DND-41 (cell line): ENCODE results near the gene CNTLN.
"Not testable (repeated sequence)": the region's sequence is repeated elsewhere in the genome, so short reads cannot be mapped to it uniquely, and the experiment has no call there.

Experiments used
- ATAC-seq: fragments of 200-7000 bp; cut with Tn5 transposase; 3 replicates; pipeline ENCODE4 v1.9.1; 2021; ENCODE audit warnings: low read depth; ENCODE audit not compliant: insufficient read depth
- DNase-seq: peaks from one replicate; pipeline ENCODE4 v3.0.0-alpha.2; 2020
- H2AFZ ChIP-seq: 2 replicates; pipeline ENCODE4 v1.6.0; 2012; ENCODE audit warnings: low read depth, low read length
- H3K27ac ChIP-seq: 2 replicates; pipeline ENCODE4 v1.5.1; 2012; ENCODE audit warnings: low read length, inconsistent platforms
- H3K27me3 ChIP-seq: fragments of 200-600 bp; sonication (generic); 2 replicates; pipeline ENCODE4 v1.6.0; 2012; ENCODE audit warnings: low read length, mild to moderate bottlenecking, inconsistent platforms; ENCODE audit not compliant: insufficient read depth, poor library complexity
- H3K36me3 ChIP-seq: 2 replicates; pipeline ENCODE4 v1.5.1; 2012; ENCODE audit warnings: low read length, inconsistent platforms; ENCODE audit not compliant: insufficient read depth
- H3K4me1 ChIP-seq: 2 replicates; pipeline ENCODE4 v1.5.1; 2012; ENCODE audit warnings: mild to moderate bottlenecking, low read length; ENCODE audit not compliant: insufficient read depth
- H3K4me2 ChIP-seq: 2 replicates; pipeline ENCODE4 v1.6.0; 2012; ENCODE audit warnings: mild to moderate bottlenecking, moderate library complexity, low read length, inconsistent platforms; ENCODE audit not compliant: insufficient read depth
- H3K4me3 ChIP-seq, 2 experiments: fragments of 200-600 bp in 1 of 2; shearing (Covaris generic) in 1 of 2; 2 replicates each; pipeline ENCODE4 v1.5.1; 2012 to 2016; ENCODE audit warnings: inconsistent platforms in 2 of 2, low read length in 2 of 2, mild to moderate bottlenecking in 2 of 2, low read depth in 1 of 2, moderate library complexity in 1 of 2
- H3K79me2 ChIP-seq: 2 replicates; pipeline ENCODE4 v1.6.0; 2012; ENCODE audit warnings: low read length, inconsistent platforms; ENCODE audit not compliant: insufficient read depth
- H3K9ac ChIP-seq: 2 replicates; pipeline ENCODE4 v1.6.0; 2012; ENCODE audit warnings: low read depth, mild to moderate bottlenecking, inconsistent platforms, low read length, moderate library complexity
- H3K9me3 ChIP-seq: 2 replicates; pipeline ENCODE4 v1.5.1; 2012; ENCODE audit warnings: low read length, moderate library complexity, mild to moderate bottlenecking, inconsistent platforms; ENCODE audit not compliant: insufficient read depth, severe bottlenecking
- H4K20me1 ChIP-seq: 2 replicates; pipeline ENCODE4 v1.6.0; 2012; ENCODE audit warnings: low read length; ENCODE audit not compliant: insufficient read depth
- EZH2 ChIP-seq: IDR thresholded peaks from 3 replicates; pipeline ENCODE4 v1.6.1; 2012; ENCODE audit warnings: borderline replicate concordance, low read depth, mild to moderate bottlenecking, moderate library complexity, low read length, inconsistent platforms; ENCODE audit not compliant: severe bottlenecking
- TF ChIP-seq, protein P1 (sequence below): IDR thresholded peaks from 2 replicates; pipeline ENCODE4 v1.5.1; 2012; ENCODE audit warnings: borderline replicate concordance, low read length, moderate library complexity, mild to moderate bottlenecking; ENCODE audit not compliant: poor library complexity, severe bottlenecking; ENCODE audit errors: extremely low read depth

Gene CNTLN

DNA sequence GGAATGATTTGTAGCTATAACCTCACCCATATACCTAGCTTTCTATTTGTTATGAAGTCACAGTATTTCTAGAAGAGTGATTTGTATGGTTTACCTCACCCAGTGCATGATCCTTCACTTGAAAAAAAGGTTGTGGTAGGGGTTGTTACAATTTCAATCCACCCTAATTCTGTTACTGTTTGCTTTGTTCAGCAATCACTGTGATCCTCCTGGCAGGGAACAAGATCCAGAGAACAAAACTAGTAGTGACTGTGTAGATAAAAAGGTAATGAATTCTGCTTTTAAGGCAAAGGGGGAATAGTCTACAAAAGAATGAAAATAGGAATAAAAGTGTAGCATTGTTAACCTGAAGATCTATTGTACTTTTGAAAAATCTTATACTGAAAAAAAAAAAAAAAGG, 252.7 kb downstream of the CNTLN start:
- H3K36me3 ChIP-seq, result no peaks in the 10 kb centered on the region
- no peaks in the 10 kb centered on the region for H3K9me3 ChIP-seq
- no peak overlapping the region for H3K9ac ChIP-seq
- H3K27ac ChIP-seq, result no peak overlapping the region
- no peak overlapping the region for H3K4me2 ChIP-seq
- TF ChIP-seq, protein P1, sequence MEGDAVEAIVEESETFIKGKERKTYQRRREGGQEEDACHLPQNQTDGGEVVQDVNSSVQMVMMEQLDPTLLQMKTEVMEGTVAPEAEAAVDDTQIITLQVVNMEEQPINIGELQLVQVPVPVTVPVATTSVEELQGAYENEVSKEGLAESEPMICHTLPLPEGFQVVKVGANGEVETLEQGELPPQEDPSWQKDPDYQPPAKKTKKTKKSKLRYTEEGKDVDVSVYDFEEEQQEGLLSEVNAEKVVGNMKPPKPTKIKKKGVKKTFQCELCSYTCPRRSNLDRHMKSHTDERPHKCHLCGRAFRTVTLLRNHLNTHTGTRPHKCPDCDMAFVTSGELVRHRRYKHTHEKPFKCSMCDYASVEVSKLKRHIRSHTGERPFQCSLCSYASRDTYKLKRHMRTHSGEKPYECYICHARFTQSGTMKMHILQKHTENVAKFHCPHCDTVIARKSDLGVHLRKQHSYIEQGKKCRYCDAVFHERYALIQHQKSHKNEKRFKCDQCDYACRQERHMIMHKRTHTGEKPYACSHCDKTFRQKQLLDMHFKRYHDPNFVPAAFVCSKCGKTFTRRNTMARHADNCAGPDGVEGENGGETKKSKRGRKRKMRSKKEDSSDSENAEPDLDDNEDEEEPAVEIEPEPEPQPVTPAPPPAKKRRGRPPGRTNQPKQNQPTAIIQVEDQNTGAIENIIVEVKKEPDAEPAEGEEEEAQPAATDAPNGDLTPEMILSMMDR, result no peak
- TF ChIP-seq EZH2, result no peak
- no peak overlapping the region for H2AFZ ChIP-seq
- H3K27me3 ChIP-seq, result no peaks in the 10 kb centered on the region
- no peaks in the 10 kb centered on the region for H3K4me1 ChIP-seq
- H3K4me3 ChIP-seq, result no peak overlapping the region
- DNase-seq, result no peak
- no peak for ATAC-seq
- H4K20me1 ChIP-seq, result no peaks in the 10 kb centered on the region
- H3K79me2 ChIP-seq, result no peaks in the 10 kb centered on the region

DNA sequence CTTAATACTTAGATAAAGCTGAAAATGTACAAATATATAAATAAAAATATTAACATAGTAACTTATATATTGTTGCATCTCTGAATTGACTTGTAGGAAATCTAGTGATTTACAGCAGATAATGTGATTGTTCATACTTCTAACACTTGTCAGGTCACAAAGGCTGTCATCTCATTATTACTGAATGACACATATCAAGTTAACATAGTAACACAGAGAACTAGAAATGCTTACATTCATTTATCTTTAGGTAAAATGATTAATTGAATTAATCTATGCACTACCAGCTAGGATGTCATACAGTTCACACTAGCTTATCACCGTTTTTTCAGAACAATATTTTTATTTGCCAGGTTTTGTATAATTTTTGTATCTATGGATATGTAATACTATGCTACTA, 254.2 kb downstream of the CNTLN start:
- DNase-seq (no peak), ATAC-seq (no peak)
- no peaks in the 10 kb centered on the region for H3K79me2 ChIP-seq
- H3K36me3 ChIP-seq, result no peaks in the 10 kb centered on the region
- no peaks in the 10 kb centered on the region for H3K4me1 ChIP-seq
- H3K9me3 ChIP-seq, result no peaks in the 10 kb centered on the region
- H3K27ac ChIP-seq, result no peak overlapping the region
- no peaks in the 10 kb centered on the region for H4K20me1 ChIP-seq
- no peak overlapping the region for H3K9ac ChIP-seq
- TF ChIP-seq EZH2, result no peak
- TF ChIP-seq, protein P1, result no peak
- no peak overlapping the region for H3K4me3 ChIP-seq
- H2AFZ ChIP-seq, result no peak overlapping the region
- H3K4me2 ChIP-seq, result no peak overlapping the region
- H3K27me3 ChIP-seq, result no peaks in the 10 kb centered on the region

DNA sequence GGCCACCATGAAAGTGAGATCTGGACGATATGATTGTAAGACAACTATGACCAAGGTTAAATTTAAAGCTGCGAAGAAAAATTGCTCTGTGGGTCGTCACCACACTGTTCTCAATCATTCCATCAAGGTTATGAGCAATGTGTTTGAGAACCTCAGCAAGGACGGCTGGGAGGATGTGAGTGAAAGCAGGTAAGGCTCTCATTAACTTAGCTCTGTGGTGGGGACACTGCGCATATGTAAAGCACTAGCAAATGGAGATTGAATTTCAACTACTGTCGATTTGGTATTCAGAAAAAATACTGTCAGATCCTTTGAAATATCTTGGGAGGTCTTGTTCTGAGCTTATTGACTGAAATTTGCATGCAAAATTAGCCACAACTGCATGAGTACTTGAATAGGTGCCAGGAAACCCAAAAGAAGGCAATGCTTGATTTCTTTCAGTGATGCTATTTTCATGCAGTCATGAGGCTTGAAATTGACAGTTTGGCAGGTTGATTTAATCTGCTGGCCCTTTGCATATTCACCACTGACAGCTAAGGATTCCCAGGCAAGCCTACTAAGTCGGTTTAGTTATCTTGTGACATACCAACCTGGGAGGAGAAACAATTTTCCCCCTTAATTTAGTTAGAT, 260.2 kb downstream of the CNTLN start:
- Histone ChIP-seq H3K4me1 (no peaks in the 10 kb centered on the region), H3K4me2 (no peak overlapping the region), H3K79me2 (no peaks in the 10 kb centered on the region), H2AFZ (no peak overlapping the region), H3K4me3 (no peak overlapping the region), H3K27me3 (no peaks in the 10 kb centered on the region), H3K36me3 (peaks cover 10% of the 10 kb centered on the region; the same call in 1 of the 2 replicates), H3K27ac (no peak overlapping the region), H3K9me3 (no peaks in the 10 kb centered on the region), H4K20me1 (no peaks in the 10 kb centered on the region), H3K9ac (no peak overlapping the region)
- TF ChIP-seq EZH2, result no peak
- TF ChIP-seq, protein P1, result no peak
- ATAC-seq, result no peak
- DNase-seq, result no peak

DNA sequence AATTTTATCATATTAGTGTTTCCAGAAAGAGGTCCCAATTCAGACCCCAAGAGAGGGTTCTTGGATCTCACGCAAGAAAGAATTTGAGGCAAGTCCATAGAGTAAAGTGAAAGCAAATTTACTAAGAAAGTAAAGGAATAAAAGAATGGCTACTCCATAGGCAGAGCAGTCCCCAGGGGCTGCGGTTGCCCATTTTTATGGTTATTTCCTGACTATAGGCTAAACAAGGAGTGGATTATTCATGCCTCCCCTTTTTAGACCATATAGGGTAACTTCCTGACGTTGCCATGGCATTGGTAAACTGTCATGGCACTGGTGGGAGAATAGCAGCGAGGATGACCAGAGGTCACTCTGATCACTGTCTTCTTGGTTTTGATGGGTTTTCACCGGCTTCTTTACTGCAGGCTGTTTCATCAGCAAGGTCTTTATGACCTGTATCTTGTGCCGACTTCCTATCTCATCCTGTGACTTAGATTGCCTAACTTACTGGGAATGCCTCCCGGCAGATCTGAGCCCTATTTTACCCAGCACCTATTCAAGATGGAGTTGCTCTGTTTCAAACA, 262.4 kb downstream of the CNTLN start:
- H3K4me1 ChIP-seq, H3K79me2 ChIP-seq, H2AFZ ChIP-seq, ATAC-seq, H4K20me1 ChIP-seq, H3K9ac ChIP-seq, H3K4me2 ChIP-seq, DNase-seq, H3K27ac ChIP-seq, H3K9me3 ChIP-seq, H3K4me3 ChIP-seq, H3K27me3 ChIP-seq: not testable (repeated sequence)
- peaks cover 10% of the 10 kb centered on the region; the same call in 1 of the 2 replicates for H3K36me3 ChIP-seq
